GM18873 (cell line): ENCODE measurements around the gene NAP1L1.

Experiments
- ATAC-seq: cut with Tn5 transposase; IDR thresholded peaks from one replicate; pipeline ENCODE4 v1.9.1; 2021; ENCODE audit warnings: mild to moderate bottlenecking, moderate library complexity, moderate number of reproducible peaks; ENCODE audit not compliant: unreplicated experiment, low FRiP score

The NAP1L1 gene

GRCh38 chr12:76042147-76042546, 42.3 kb downstream of the NAP1L1 start:
- ATAC-seq = no peak

GRCh38 chr12:76041406-76041805, 43.1 kb downstream of the NAP1L1 start:
- no peak for ATAC-seq

- no peak for ATAC-seq
Measured at GRCh38 chr12:76040461-76040860, 44.0 kb downstream of the NAP1L1 start.

GRCh38 chr12:76038176-76038575, 46.3 kb downstream of the NAP1L1 start:
- no peak for ATAC-seq

GRCh38 chr12:76037130-76038103, 47.1 kb downstream of the NAP1L1 start:
- peak; percentile 72 for ATAC-seq

- ATAC-seq = no peak
Measured at GRCh38 chr12:76035045-76035444, 49.4 kb downstream of the NAP1L1 start.

GRCh38 chr12:76033081-76034011, 51.1 kb downstream of the NAP1L1 start:
- ATAC-seq = no peak

- peak; percentile 23 for ATAC-seq
Measured at GRCh38 chr12:76032043-76032981, 52.2 kb downstream of the NAP1L1 start.

GRCh38 chr12:76031414-76032042, 53.0 kb downstream of the NAP1L1 start, which contains the start of gene PHLDA1:
Gene PHLDA1, minus strand, starts transcription at chr12:76031776.
- peak; percentile 89 for ATAC-seq

GRCh38 chr12:76031081-76031413, 53.4 kb downstream of the NAP1L1 start:
- no peak for ATAC-seq

GRCh38 chr12:76030341-76031080, 54.0 kb downstream of the NAP1L1 start:
- no peak for ATAC-seq

GRCh38 chr12:76029982-76030340, 54.5 kb downstream of the NAP1L1 start:
- no peak for ATAC-seq

GRCh38 chr12:76028571-76029277, 55.8 kb downstream of the NAP1L1 start:
- ATAC-seq = no peak

GRCh38 chr12:76026643-76027063, 57.8 kb downstream of the NAP1L1 start:
- no peak for ATAC-seq

- ATAC-seq = no peak
Measured at GRCh38 chr12:76025601-76026575, 58.6 kb downstream of the NAP1L1 start.

GRCh38 chr12:76024942-76025600, 59.4 kb downstream of the NAP1L1 start:
- no peak for ATAC-seq
